ENCODE results near the gene ZKSCAN1.

ZKSCAN1 gene

DNA sequence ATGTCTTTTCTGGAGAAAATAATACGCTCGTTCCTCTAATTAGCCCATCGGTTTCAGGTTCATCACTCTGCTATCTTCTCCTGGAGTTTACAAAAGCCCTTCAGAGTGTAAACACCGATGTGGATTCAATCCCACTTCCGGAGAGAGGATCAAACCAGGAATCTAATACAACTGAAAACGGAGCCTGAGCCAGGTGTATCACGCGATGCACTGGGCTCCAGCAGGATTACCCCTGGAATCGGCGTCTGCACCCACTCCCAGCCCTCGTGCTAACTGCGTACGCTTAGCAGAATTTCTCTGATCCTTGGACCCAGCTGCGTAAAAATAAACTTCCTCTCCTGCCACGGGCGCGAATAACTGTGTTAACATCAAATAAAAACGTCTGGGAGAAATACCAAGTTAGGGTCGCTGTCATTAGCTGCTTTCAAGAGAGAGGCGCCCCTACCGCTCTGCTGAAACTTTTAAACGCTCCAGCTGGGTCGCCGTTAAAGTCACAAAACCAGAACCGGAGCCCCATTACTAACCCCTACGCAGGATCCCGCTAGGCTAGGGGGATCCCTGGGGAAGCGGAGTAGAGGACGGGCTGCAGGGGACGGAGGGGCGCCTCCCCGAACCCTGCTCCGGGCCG is 65.6 kb downstream of the ZKSCAN1 start:
- peak overlapping the region; percentile 97 for H3K4me3 ChIP-seq (ENCODE audit: low read depth, low read length)
- TF ChIP-seq POLR2A (IDR thresholded peaks at IDR 0.05; ENCODE audit: extremely low read depth, insufficient read length) = no peak
- no peak for TF ChIP-seq MYC (IDR thresholded peaks at IDR 0.05; ENCODE audit: low read depth, low read length)
- TF ChIP-seq, protein P1, sequence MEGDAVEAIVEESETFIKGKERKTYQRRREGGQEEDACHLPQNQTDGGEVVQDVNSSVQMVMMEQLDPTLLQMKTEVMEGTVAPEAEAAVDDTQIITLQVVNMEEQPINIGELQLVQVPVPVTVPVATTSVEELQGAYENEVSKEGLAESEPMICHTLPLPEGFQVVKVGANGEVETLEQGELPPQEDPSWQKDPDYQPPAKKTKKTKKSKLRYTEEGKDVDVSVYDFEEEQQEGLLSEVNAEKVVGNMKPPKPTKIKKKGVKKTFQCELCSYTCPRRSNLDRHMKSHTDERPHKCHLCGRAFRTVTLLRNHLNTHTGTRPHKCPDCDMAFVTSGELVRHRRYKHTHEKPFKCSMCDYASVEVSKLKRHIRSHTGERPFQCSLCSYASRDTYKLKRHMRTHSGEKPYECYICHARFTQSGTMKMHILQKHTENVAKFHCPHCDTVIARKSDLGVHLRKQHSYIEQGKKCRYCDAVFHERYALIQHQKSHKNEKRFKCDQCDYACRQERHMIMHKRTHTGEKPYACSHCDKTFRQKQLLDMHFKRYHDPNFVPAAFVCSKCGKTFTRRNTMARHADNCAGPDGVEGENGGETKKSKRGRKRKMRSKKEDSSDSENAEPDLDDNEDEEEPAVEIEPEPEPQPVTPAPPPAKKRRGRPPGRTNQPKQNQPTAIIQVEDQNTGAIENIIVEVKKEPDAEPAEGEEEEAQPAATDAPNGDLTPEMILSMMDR (IDR thresholded peaks at IDR 0.05; ENCODE audit: low read depth, low read length) = no peak
- TF ChIP-seq, protein P2, sequence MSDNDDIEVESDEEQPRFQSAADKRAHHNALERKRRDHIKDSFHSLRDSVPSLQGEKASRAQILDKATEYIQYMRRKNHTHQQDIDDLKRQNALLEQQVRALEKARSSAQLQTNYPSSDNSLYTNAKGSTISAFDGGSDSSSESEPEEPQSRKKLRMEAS (IDR thresholded peaks at IDR 0.05; ENCODE audit: low read depth, low read length) = no peak
- DNase-seq (ENCODE audit: low read depth) = peak; percentile 40

DNA sequence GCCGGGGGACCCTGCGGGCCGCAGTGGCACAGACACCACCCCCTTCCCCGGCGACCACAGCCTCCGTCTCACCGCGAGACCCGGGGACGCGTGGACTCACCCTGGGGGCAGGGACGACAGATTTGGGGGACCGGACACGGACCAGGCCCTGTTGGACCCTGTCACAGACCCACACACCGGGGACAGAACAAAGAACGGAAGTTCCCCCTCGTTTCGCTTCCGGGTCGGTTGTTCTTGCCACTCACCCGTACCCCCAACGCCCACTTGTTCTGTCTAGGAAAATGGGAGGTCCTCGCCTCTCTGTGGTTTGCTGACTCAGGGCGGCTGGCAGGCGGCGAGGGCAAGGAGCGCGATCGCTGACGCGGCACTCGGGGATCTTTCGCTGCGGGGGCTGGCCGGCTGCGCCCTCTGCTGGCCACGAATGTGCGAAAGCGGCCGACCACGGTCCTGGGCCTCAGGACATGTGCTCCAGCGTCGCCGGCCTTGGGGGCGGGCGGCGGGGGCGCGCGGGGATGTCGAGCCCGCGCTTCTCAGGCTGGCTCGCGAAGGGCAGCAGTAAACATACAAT is 66.2 kb downstream of the ZKSCAN1 start, which contains the start of gene ZNF3:
Gene ZNF3 (minus strand): TSS at position 189 of the 568 bp plus-strand sequence. CDS start 4,366 bp downstream, outside the sequence.
- TF ChIP-seq MYC (IDR thresholded peaks at IDR 0.05; ENCODE audit: low read depth, low read length) = peak; percentile 99
- TF ChIP-seq, protein P2 (IDR thresholded peaks at IDR 0.05; ENCODE audit: low read depth, low read length) = peak; percentile 97
- peak; percentile 88 for TF ChIP-seq POLR2A (IDR thresholded peaks at IDR 0.05; ENCODE audit: extremely low read depth, insufficient read length)
- TF ChIP-seq, protein P1 (IDR thresholded peaks at IDR 0.05; ENCODE audit: low read depth, low read length) = peak; percentile 87
- H3K4me3 ChIP-seq (ENCODE audit: low read depth, low read length) = peak within 1 kb of the TSS; percentile 97
- DNase-seq (ENCODE audit: low read depth) = peak; percentile 100

DNA sequence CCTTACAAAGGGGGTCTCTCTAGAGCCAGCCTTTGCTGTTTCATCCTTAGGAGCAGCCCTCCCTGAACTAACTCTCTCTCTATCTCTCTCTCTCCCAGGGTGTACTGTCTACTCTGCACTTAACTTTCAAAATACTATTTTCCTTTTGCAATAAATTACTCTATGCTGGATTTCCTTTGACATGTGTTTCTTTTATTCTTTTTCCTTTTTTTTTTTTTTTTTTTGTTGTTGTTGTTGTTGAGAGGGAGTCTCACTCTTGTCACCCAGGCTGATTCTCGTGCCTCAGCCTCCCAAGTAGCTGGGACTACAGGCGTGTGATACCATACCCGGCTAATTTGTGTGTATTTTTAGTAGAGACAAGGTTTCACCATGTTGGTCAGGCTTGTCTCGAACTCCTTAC is 67.6 kb downstream of the ZKSCAN1 start:
- TF ChIP-seq POLR2A (IDR thresholded peaks at IDR 0.05; ENCODE audit: extremely low read depth, insufficient read length) = no peak
- TF ChIP-seq MYC (IDR thresholded peaks at IDR 0.05; ENCODE audit: low read depth, low read length) = no peak
- TF ChIP-seq, protein P2 (IDR thresholded peaks at IDR 0.05; ENCODE audit: low read depth, low read length) = no peak
- TF ChIP-seq, protein P1 (IDR thresholded peaks at IDR 0.05; ENCODE audit: low read depth, low read length) = no peak
- H3K4me3 ChIP-seq (ENCODE audit: low read depth, low read length) = no peak overlapping the region
- DNase-seq (ENCODE audit: low read depth) = no peak

DNA sequence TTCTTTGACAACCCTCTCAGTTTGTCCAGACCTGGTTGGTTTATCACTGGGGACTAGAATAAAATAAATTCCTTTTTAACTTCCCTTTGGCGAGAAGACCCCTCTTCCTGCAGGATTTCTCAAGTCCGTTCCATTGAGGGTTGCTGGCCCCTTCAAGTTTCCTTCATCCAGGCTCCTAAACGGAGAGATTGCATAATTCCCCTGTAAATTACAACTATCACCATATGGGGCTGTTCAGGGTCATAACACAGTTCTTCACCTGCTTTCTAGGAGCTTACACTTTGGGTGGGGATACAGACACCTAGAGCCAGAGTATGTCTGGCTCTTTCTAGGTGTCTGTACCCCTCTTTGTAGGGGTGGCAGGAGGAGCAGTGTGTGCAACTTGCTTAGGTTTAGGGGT is 70.1 kb downstream of the ZKSCAN1 start:
- DNase-seq (ENCODE audit: low read depth) = peak; percentile 58
- peak; percentile 43; the same call in 1 of the 2 replicates for TF ChIP-seq MYC (IDR thresholded peaks at IDR 0.05; ENCODE audit: low read depth, low read length)
- TF ChIP-seq, protein P1 (IDR thresholded peaks at IDR 0.05; ENCODE audit: low read depth, low read length) = no peak
- no peak overlapping the region for H3K4me3 ChIP-seq (ENCODE audit: low read depth, low read length)

DNA sequence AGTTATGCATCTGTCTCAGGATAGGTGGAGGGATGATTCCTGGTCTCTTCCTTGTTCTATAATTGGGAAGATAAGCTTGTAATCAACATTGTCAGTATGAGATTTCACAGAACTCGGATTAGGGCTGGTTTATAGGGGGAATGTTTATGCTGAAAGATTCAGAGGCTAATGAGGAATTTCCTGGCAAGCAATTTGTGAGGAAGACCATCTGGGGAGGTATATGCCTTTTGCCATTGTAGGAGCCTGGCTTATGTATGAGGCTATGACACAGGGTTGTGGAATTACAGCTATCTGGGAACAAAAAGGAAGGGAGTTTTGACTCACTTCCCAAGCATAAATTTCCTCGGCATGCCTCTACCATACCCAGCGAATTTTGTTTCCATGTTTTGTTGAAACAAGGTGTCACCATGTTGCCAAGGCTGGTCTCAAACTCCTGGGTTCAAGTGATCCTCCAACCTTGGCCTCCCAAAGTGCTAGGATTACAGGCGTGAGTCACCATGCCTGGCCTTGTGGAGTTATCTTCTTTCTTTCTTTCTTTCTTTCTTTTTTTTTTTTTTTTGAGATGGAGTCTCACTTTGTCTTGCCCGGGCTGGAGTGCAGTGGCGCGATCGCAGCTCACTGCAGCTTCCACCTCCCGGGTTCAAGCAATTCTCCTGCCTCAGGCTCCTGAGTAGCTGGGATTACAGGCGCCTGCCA is 71.8 kb downstream of the ZKSCAN1 start:
- no peak for DNase-seq (ENCODE audit: low read depth)
- TF ChIP-seq, protein P1 (IDR thresholded peaks at IDR 0.05; ENCODE audit: low read depth, low read length) = no peak
- TF ChIP-seq MYC (IDR thresholded peaks at IDR 0.05; ENCODE audit: low read depth, low read length) (no peak), POLR2A (IDR thresholded peaks at IDR 0.05; ENCODE audit: extremely low read depth, insufficient read length) (no peak)
- TF ChIP-seq, protein P2 (IDR thresholded peaks at IDR 0.05; ENCODE audit: low read depth, low read length) = no peak
- H3K4me3 ChIP-seq (ENCODE audit: low read depth, low read length) = no peak overlapping the region

Measured in NB4 (cell line).